Thyroid gland (tissue), 4 donors: ENCODE data around the gene AFG3L2. TPM values are rescaled to one million over a fixed set of nuclear protein-coding genes. Genes with fewer than 3 reads are reported as not detected.
"Not testable (repeated sequence)": the region's sequence is repeated elsewhere in the genome, so short reads cannot be mapped to it uniquely, and the experiment has no call there.

Experiments used
- DNase-seq, 2 donors: peaks; one replicate each; pipeline ENCODE4 v3.0.0-alpha.2; 2019
- H3K27ac ChIP-seq, 3 donors: fragments of 200-600 bp; sonication (generic); 1 replicate in 2 of 3; 2 replicates in 1 of 3; pipeline ENCODE4 v1.5.1; 2016 to 2019; ENCODE audit warnings: mild to moderate bottlenecking in 1 of 3, moderate library complexity in 1 of 3
- H3K27me3 ChIP-seq: fragments of 200-600 bp; sonication (generic); one replicate; pipeline ENCODE4 v1.5.1; 2019
- H3K36me3 ChIP-seq, 2 donors: fragments of 200-600 bp; sonication (generic); one replicate each; pipeline ENCODE4 v1.5.1; 2016 to 2019
- H3K4me1 ChIP-seq, 2 donors: fragments of 200-600 bp; sonication (generic); one replicate each; pipeline ENCODE4 v1.5.1; 2017 to 2019
- H3K4me3 ChIP-seq, 3 donors: fragments of 200-600 bp; sonication (generic); replicated peaks in 1 of 3; 1 replicate in 2 of 3; 2 replicates in 1 of 3; pipeline ENCODE4 v1.5.1; 2016; ENCODE audit warnings: mild to moderate bottlenecking in 1 of 3
- H3K9me3 ChIP-seq: fragments of 200-600 bp; sonication (generic); one replicate; pipeline ENCODE4 v1.5.1; 2017
- CTCF ChIP-seq, 6 experiments: fragments of 200-600 bp in 3 of 6; fragments of 450-650 bp in 3 of 6; sonication (generic) in 3 of 6; IDR thresholded peaks; one replicate each; pipeline ENCODE4 v1.5.1; 2016 to 2019; ENCODE audit warnings: antibody characterized with exemption in 6 of 6, mild to moderate bottlenecking in 2 of 6, inconsistent platforms in 1 of 6, moderate library complexity in 1 of 6
- POLR2A ChIP-seq, 2 donors: fragments of 450-650 bp; IDR thresholded peaks; one replicate each; pipeline ENCODE4 v1.6.1; 2017; ENCODE audit warnings: antibody characterized with exemption in 2 of 2, mild to moderate bottlenecking in 2 of 2, moderate library complexity in 1 of 2
- WGBS, 2 donors: methylation state at CpG; one replicate each; pipeline ENCODE4 v1.1.5; 2017; 5-methylcytosine and 5-hydroxymethylcytosine counted together
- intact Hi-C: fragments of 100-400 bp; cut with DNase I; formaldehyde crosslinking; loops from one replicate; pipeline ENCODE4 v1.15.1; 2023
- total RNA-seq, 4 donors: library from RNA; depleted of rRNA; stranded (reverse); fragments of >200 nt; gene quantifications; one replicate each; pipeline ENCODE4 v1.2.3, GENCODE V29; 2016

The AFG3L2 gene
- total RNA-seq, 4 donors from 2014 or later, result 60.9 to 92.4 (median 84.7) TPM

GRCh38 chr18:12388442-12388841 lies 11.4 kb upstream of the AFG3L2 start:
- 84 to 90% methylated on average over 3 of the region's 3 CpGs for WGBS, 2 donors
- Histone ChIP-seq H3K4me3 (no peak overlapping the region), H3K4me1 (no peaks in the 10 kb centered on the region), H3K27me3 (no peaks in the 10 kb centered on the region), H3K9me3 (no peaks in the 10 kb centered on the region), H3K36me3 (no peaks in the 10 kb centered on the region), H3K27ac (no peak overlapping the region)
- intact Hi-C loops, result no loop called here
- DNase-seq, result no peak
- no peak for TF ChIP-seq POLR2A (IDR thresholded peaks at IDR 0.05)
- no peak for TF ChIP-seq CTCF (IDR thresholded peaks at IDR 0.05)

- TF ChIP-seq CTCF (IDR thresholded peaks at IDR 0.05) (no peak), POLR2A (IDR thresholded peaks at IDR 0.05) (no peak)
- Histone ChIP-seq H3K4me1 (no peaks in the 10 kb centered on the region), H3K4me3 (no peak overlapping the region), H3K9me3 (no peaks in the 10 kb centered on the region), H3K36me3 (no peaks in the 10 kb centered on the region), H3K27ac (no peak overlapping the region), H3K27me3 (no peaks in the 10 kb centered on the region)
- DNase-seq, result no peak
- WGBS, 2 donors, result 76 to 80% methylated on average over 2 of the region's 2 CpGs
- intact Hi-C loops, result no loop called here
These were observed 7.2 kb upstream of the AFG3L2 start for GRCh38 chr18:12384261-12384660.

GRCh38 chr18:12383759-12384158 lies 6.7 kb upstream of the AFG3L2 start:
- H3K9me3 ChIP-seq, H3K4me3 ChIP-seq, H3K27ac ChIP-seq, H3K27me3 ChIP-seq, intact Hi-C loops, H3K36me3 ChIP-seq, H3K4me1 ChIP-seq, DNase-seq: not testable (repeated sequence)
- 87 to 90% methylated on average over 5 of the region's 5 CpGs for WGBS, 2 donors

GRCh38 chr18:12382221-12382814 lies 5.3 kb upstream of the AFG3L2 start:
- intact Hi-C loops, DNase-seq: not testable (repeated sequence)

GRCh38 chr18:12378198-12378558 lies 1.2 kb upstream of the AFG3L2 start:
- H3K36me3 ChIP-seq, DNase-seq, H3K27me3 ChIP-seq, intact Hi-C loops, H3K9me3 ChIP-seq: not testable (repeated sequence)
- WGBS, 2 donors, result 68 to 73% methylated on average over 5 of the region's 5 CpGs
- peak overlapping the region in 1 of 3 donors; percentile 31 for H3K4me3 ChIP-seq
- peak overlapping the region in 1 of 3 donors; percentile 76 for H3K27ac ChIP-seq
- H3K4me1 ChIP-seq, result peaks cover 24% of the 10 kb centered on the region in 2 donors

More at GRCh38 chr18:12382221-12382814, 5.3 kb upstream of the AFG3L2 start:
- 92 to 95% methylated on average over 7 of the region's 7 CpGs for WGBS, 2 donors
- not testable (repeated sequence) for H3K4me1 ChIP-seq, H3K27ac ChIP-seq, H3K4me3 ChIP-seq, H3K36me3 ChIP-seq, H3K27me3 ChIP-seq, H3K9me3 ChIP-seq

- H3K36me3 ChIP-seq, result no peaks in the 10 kb centered on the region
- TF ChIP-seq POLR2A (IDR thresholded peaks at IDR 0.05) (no peak), CTCF (IDR thresholded peaks at IDR 0.05) (peak in 3 of 6 experiments; percentile 20 to 47 (median 30))
- intact Hi-C loops, result no loop called here
- H3K4me1 ChIP-seq, result peaks cover 25 to 29% of the 10 kb centered on the region in 2 donors
- no peaks in the 10 kb centered on the region for H3K9me3 ChIP-seq
- peak overlapping the region; percentile 4 to 76 (median 67) for H3K27ac ChIP-seq
- DNase-seq, result no peak
- H3K4me3 ChIP-seq, result peak overlapping the region in 2 of 3 donors; percentile 31 to 53
- no peaks in the 10 kb centered on the region for H3K27me3 ChIP-seq
- WGBS, 2 donors, result 1 to 4% methylated on average over 21 to 25 of the region's 30 CpGs
These were observed 650 bp upstream of the AFG3L2 start for GRCh38 chr18:12377556-12378197.
